ENCODE measurements around the gene HLA-DQA1. TPM values are rescaled to one million over a fixed set of nuclear protein-coding genes. Genes with fewer than 3 reads are reported as not detected.
"Not testable (repeated sequence)": the region's sequence is repeated elsewhere in the genome, so short reads cannot be mapped to it uniquely, and the experiment has no call there.

Gene HLA-DQA1
- total RNA-seq, 1 donor from 2014 or later, result not detected

- DNase-seq (ENCODE audit: low read depth in 2 of 2), result no peak
Observed at GRCh38 chr6:32621372-32621771, 15.8 kb upstream of the HLA-DQA1 start.

- DNase-seq (ENCODE audit: low read depth in 2 of 2), result peak; percentile 23 to 53
Observed at GRCh38 chr6:32622545-32623401, 14.4 kb upstream of the HLA-DQA1 start.

- no peak for DNase-seq (ENCODE audit: low read depth in 2 of 2)
Observed at GRCh38 chr6:32623693-32624092, 13.5 kb upstream of the HLA-DQA1 start.

- no peak for DNase-seq (ENCODE audit: low read depth in 2 of 2)
Observed at GRCh38 chr6:32624565-32624964, 12.6 kb upstream of the HLA-DQA1 start.

GRCh38 chr6:32625137-32625536, 12.1 kb upstream of the HLA-DQA1 start:
- DNase-seq (ENCODE audit: low read depth in 2 of 2), result no peak

- DNase-seq (ENCODE audit: low read depth in 2 of 2), result no peak
Observed at GRCh38 chr6:32627249-32627648, 10.0 kb upstream of the HLA-DQA1 start.

GRCh38 chr6:32627831-32628230, 9.4 kb upstream of the HLA-DQA1 start:
- DNase-seq (ENCODE audit: low read depth in 2 of 2), result peak; percentile 24 to 49

GRCh38 chr6:32629793-32630192, 7.4 kb upstream of the HLA-DQA1 start:
- not testable (repeated sequence) for DNase-seq (ENCODE audit: low read depth in 2 of 2)

GRCh38 chr6:32635526-32636123, 1.6 kb upstream of the HLA-DQA1 start:
- DNase-seq (ENCODE audit: low read depth in 2 of 2), result no peak

GRCh38 chr6:32637883-32638282, 677 bp downstream of the HLA-DQA1 start:
- DNase-seq (ENCODE audit: low read depth in 2 of 2), result no peak

- no peak for DNase-seq (ENCODE audit: low read depth in 2 of 2)
Observed at GRCh38 chr6:32638532-32639219, 1.5 kb downstream of the HLA-DQA1 start.

- no peak for DNase-seq (ENCODE audit: low read depth in 2 of 2)
Observed at GRCh38 chr6:32639440-32640394, 2.5 kb downstream of the HLA-DQA1 start.

- DNase-seq (ENCODE audit: low read depth in 2 of 2), result no peak
Observed at GRCh38 chr6:32641122-32641521, 3.9 kb downstream of the HLA-DQA1 start.

GRCh38 chr6:32641785-32642719, 4.8 kb downstream of the HLA-DQA1 start:
- DNase-seq (ENCODE audit: low read depth in 2 of 2), result not testable (repeated sequence)

- no peak for DNase-seq (ENCODE audit: low read depth in 2 of 2)
Observed at GRCh38 chr6:32642720-32643106, 5.5 kb downstream of the HLA-DQA1 start.

- DNase-seq (ENCODE audit: low read depth in 2 of 2), result no peak
Observed at GRCh38 chr6:32643904-32644303, 6.7 kb downstream of the HLA-DQA1 start.

- DNase-seq (ENCODE audit: low read depth in 2 of 2), result no peak
Observed at GRCh38 chr6:32645047-32645703, 8.0 kb downstream of the HLA-DQA1 start.

- DNase-seq (ENCODE audit: low read depth in 2 of 2), result no peak
Observed at GRCh38 chr6:32655203-32655710, 18.1 kb downstream of the HLA-DQA1 start.

GRCh38 chr6:32657329-32657728, 20.1 kb downstream of the HLA-DQA1 start:
- not testable (repeated sequence) for DNase-seq (ENCODE audit: low read depth in 2 of 2)

Data from dermis microvascular lymphatic vessel endothelial cell (primary cell).